Large intestine (tissue), 3 donors: Measurements from ENCODE around the gene PSMG4. TPM values are rescaled to one million over a fixed set of nuclear protein-coding genes. Genes with fewer than 3 reads are reported as not detected.

Experiments
- DNase-seq, 2 donors: peaks; one replicate each; pipeline versions ENCODE4 v3.0.0 to v3.0.0-alpha.2; 2013
- H3K27ac ChIP-seq: one replicate; pipeline ENCODE4 v1.5.1; 2013; ENCODE audit warnings: low read length
- H3K27me3 ChIP-seq: 2 replicates; pipeline ENCODE4 v1.6.1; 2013; ENCODE audit warnings: low read length; ENCODE audit not compliant: control insufficient read depth, insufficient read depth
- H3K36me3 ChIP-seq: 2 replicates; pipeline ENCODE4 v1.6.1; 2013; ENCODE audit warnings: low read length; ENCODE audit not compliant: control insufficient read depth, insufficient read depth
- H3K4me1 ChIP-seq: one replicate; pipeline ENCODE4 v1.6.1; 2013; ENCODE audit warnings: low read length; ENCODE audit not compliant: control insufficient read depth, insufficient read depth
- H3K4me3 ChIP-seq: one replicate; pipeline ENCODE4 v1.5.1; 2013; ENCODE audit warnings: low read length
- H3K9me3 ChIP-seq: one replicate; pipeline ENCODE4 v1.6.1; 2013; ENCODE audit warnings: mild to moderate bottlenecking, low read depth, low read length, moderate library complexity; ENCODE audit not compliant: control insufficient read depth
- WGBS: methylation state at CpG from one replicate; pipeline ENCODE4 v1.1.5; 2013; ENCODE audit warnings: low lambda C conversion rate; ENCODE audit not compliant: insufficient coverage; 5-methylcytosine and 5-hydroxymethylcytosine counted together
- polyA plus RNA-seq: library from polyadenylated mRNA; unstranded; fragments of 120-200 nt; gene quantifications from one replicate; pipeline ENCODE4 v1.2.1, GENCODE V29; 2013

The PSMG4 gene
- polyA plus RNA-seq, 1 donor, result 25.2 TPM

DNA sequence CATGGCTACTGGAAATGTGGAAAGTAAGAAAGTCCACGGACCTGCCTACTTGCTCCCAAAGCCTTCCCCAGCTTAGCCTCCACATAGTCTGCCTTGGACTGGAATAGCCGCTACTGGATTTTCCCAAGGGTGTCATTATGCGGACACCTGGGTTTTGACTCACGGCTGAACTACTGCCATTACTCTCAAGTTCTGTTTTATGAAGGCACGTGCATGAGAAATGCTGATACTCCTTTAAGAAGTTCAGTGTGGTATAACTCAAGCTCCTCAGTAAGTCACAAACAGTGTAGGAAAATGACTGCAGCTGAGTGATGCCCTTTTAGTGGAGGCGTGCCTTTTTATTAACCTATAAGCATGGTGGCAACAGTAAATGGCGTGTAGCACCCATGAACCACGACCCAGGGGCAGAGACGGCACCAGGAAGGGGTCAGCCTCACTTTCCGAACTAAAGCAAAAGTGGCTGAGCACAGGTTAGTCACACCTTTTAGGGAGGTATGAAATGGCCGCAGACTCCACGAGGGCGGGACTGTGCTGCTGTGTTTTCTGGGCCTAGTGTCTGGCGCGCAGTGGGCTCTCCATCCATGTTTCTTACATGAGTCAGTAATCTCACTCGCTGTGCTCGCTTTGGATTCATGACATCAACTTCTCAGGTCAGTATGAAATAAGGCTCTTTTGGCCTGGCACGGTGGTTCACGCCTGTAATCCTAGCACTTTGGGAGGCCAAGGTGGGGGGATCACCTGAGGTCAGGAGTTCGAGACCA is 23.9 kb downstream of the PSMG4 start:
- Histone ChIP-seq H3K36me3 (peaks cover 62% of the 10 kb centered on the region), H3K4me3 (no peak overlapping the region), H3K9me3 (peaks cover 4% of the 10 kb centered on the region), H3K4me1 (no peaks in the 10 kb centered on the region), H3K27me3 (no peaks in the 10 kb centered on the region), H3K27ac (no peak overlapping the region)
- DNase-seq, result no peak
- WGBS, result no CpG with 5 or more reads among the region's 20 CpGs

DNA sequence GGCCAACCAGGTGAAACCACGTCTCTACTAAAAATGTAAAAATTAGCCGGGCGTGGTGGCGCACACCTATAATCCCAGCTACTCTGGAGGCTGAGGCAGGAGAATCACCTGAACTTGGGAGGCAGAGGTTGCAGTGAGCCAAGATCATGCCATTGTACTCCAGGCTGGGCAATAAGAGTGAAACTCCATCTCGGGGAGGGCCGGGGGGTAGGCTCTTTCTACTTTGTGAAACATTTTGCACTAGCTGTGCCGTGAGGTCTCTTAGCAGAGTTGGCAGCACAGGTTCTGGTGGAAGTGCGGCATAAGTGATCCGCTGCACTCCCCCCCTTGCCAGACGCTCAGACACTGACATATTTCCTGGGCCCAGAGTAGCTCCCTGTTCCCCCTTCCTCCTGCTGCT is 24.5 kb downstream of the PSMG4 start:
- Histone ChIP-seq H3K4me3 (no peak overlapping the region), H3K9me3 (peaks cover 4% of the 10 kb centered on the region), H3K27me3 (no peaks in the 10 kb centered on the region), H3K4me1 (no peaks in the 10 kb centered on the region), H3K36me3 (peaks cover 60% of the 10 kb centered on the region), H3K27ac (no peak overlapping the region)
- no peak for DNase-seq
- no CpG with 5 or more reads among the region's 10 CpGs for WGBS

DNA sequence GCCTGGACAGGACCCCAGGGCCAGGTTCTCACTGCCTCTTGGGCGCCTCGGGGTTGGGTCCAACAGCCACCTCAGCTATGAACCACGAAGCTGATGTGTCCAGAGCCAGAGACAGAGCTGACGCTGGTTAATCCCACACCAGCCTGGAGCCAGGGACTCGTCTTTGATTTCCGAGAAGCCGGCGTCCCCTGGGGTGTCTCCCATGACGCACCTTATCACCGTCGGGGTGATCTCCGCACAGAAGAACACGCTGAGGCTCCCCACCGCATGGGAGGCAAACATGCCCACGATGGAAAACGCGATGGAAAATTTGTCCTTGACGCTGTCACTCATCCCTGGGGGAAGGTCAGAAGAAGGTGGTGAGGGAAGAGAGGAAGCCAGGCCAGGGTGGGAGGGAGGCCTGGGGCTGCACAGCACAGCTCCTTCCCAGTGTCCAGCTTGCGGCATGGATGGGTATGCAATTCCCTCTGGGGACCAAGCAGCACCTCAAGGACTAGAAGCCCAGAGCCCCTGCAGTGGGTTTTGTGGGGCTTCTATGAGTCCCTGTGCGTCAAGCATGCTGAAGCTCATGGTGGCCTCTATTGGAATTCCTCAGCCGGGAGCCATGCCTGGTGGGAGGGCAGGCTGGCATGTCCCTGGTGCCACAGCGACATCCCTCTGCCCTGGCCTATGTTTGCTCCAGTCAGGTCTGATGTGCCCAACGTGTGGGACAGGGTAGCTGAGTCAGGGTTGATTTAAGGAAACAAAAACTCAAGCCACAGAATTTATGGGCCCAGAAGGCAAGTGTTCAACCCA is 25.1 kb downstream of the PSMG4 start:
- no peak for DNase-seq

DNA sequence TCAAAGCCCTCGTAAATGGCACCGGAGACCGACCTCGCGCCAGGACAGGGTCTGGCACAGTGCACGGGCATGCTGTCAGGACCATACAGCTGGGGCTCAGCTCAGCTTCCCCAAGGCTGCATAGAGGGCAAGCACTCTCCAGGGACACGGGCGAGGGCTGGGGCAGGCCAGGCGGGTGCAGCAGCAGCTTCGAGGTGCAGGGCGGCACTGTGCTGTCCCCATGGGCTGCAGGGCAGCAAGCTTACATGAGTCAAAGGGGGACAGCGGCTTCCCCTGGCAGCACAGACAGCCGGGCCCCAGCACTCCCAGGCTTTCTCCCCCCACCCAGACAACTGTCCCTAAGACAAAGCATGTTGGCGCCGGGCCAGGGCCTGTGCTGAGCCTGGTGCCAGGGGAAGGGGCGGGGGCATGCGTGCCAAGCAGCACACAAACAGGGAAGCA is 25.7 kb downstream of the PSMG4 start:
- Histone ChIP-seq H3K9me3 (peaks cover 4% of the 10 kb centered on the region), H3K27ac (no peak overlapping the region), H3K36me3 (peaks cover 69% of the 10 kb centered on the region), H3K4me3 (no peak overlapping the region), H3K4me1 (no peaks in the 10 kb centered on the region), H3K27me3 (no peaks in the 10 kb centered on the region)
- no peak for DNase-seq
- no CpG with 5 or more reads among the region's 17 CpGs for WGBS

More for the DNA sequence above, 25.1 kb downstream of the PSMG4 start:
- WGBS, result 80% methylated on average over 1 of the region's 23 CpGs
- H3K4me1 ChIP-seq, result no peaks in the 10 kb centered on the region
- H3K27ac ChIP-seq, result no peak overlapping the region
- no peaks in the 10 kb centered on the region for H3K27me3 ChIP-seq
- H3K4me3 ChIP-seq, result no peak overlapping the region
- H3K9me3 ChIP-seq, result peaks cover 4% of the 10 kb centered on the region
- H3K36me3 ChIP-seq, result peaks cover 63% of the 10 kb centered on the region

DNA sequence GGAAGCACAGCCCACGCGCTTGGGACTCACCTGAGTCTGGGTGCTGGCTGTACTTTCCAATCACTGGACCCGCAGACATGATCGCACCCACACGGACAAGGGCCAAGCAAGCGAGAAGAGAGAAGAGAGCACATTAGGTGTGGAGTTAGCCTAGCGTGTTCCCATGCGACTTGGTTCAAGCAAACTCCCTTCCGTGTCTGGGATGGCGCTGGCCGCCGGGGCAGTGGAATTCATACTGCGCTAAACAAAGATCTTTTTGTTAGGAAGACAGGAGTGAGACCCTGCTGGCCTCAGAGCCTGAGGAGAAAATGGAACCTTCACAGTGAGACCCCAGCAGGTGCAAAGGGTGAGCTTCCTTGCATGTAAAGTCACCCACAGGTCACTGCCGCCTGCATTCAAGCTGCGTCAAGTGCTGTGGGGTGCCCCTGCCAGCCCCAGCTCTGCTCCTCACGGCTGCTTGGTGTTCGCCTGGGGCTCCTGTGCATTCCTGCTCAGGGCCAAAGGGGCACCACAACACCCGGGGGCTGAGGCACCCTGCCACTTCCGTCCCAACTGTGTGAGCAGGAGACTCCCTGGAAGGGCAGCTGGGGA is 26.4 kb downstream of the PSMG4 start:
- Histone ChIP-seq H3K27ac (no peak overlapping the region), H3K9me3 (peaks cover 4% of the 10 kb centered on the region), H3K4me3 (no peak overlapping the region), H3K36me3 (peaks cover 75% of the 10 kb centered on the region), H3K4me1 (no peaks in the 10 kb centered on the region), H3K27me3 (no peaks in the 10 kb centered on the region)
- no CpG with 5 or more reads among the region's 19 CpGs for WGBS
- DNase-seq, result no peak

DNA sequence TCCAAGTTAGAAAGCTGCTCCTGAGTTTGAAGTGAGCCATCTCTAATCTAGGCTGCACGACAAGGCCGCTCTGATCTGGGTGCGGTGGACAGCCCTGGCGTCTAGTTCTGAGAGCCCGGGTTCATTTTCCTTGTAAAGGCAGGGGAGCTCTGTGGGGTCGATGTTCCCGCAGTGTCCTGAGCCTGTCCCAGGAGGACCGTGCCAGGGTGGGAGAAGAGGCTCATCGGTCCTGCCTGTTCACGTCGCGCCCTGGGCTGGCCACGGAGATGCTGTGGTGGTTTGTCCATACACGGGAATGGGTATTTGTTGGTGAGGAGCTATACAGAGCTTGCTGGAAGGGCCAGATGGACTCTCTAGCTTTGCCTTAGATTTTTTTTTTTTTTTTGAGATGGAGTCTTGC is 27.0 kb downstream of the PSMG4 start:
- Histone ChIP-seq H3K4me3 (no peak overlapping the region), H3K27ac (no peak overlapping the region), H3K36me3 (peaks cover 80% of the 10 kb centered on the region), H3K9me3 (peaks cover 4% of the 10 kb centered on the region), H3K4me1 (no peaks in the 10 kb centered on the region), H3K27me3 (no peaks in the 10 kb centered on the region)
- DNase-seq, result no peak
- WGBS, result no CpG with 5 or more reads among the region's 14 CpGs

DNA sequence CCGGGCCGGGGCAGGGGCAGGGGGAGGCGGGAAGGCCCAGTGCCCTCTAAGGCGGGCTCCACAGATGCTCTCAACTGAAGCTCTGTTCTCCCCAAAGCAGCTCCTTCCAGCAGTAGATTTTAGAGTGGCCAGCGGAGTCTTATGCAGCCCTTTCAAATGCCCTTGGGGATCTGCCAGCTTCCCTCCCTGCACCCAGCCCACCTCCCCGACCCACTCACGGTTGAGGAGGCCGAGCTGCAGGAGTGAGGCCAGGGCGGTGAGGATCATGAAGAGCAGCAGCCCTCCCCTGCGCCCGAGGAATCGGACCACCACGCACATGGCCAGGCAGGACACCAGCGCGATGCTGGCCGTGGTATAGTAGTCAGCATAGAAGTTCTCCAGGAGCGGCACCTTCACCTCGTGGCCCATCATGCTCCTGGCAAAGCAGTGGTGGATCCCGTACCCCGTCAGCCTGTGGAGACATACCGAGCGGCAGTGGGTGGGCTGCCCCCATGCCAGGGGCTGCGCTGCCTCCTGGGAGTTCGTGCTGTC is 28.0 kb downstream of the PSMG4 start:
- Histone ChIP-seq H3K36me3 (peaks cover 81% of the 10 kb centered on the region), H3K4me1 (no peaks in the 10 kb centered on the region), H3K27ac (no peak overlapping the region), H3K4me3 (no peak overlapping the region), H3K9me3 (peaks cover 4% of the 10 kb centered on the region), H3K27me3 (no peaks in the 10 kb centered on the region)
- WGBS, result no CpG with 5 or more reads among the region's 24 CpGs
- no peak for DNase-seq

DNA sequence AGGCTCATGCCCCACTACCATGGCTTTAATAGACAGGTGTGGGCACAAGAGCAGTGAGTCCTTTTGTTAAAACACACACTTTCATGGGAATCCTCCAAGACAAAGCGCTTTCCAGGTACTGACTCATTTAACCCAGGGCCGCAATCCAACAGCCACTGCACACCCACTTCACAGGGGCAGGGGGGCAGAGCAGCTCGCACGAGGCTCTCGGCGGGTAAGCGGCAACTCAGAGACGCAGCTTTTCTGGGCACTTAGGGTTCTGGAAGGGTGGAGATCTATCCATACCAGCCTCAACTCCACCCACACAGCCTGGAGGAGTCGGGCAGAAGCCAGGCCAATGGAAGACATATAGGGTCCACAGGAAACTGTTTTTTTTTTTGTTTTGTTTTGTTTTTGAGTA is 28.6 kb downstream of the PSMG4 start:
- Histone ChIP-seq H3K27ac (no peak overlapping the region), H3K9me3 (peaks cover 4% of the 10 kb centered on the region), H3K4me1 (no peaks in the 10 kb centered on the region), H3K27me3 (no peaks in the 10 kb centered on the region), H3K4me3 (no peak overlapping the region), H3K36me3 (peaks cover 79% of the 10 kb centered on the region)
- no CpG with 5 or more reads among the region's 9 CpGs for WGBS
- DNase-seq, result no peak

DNA sequence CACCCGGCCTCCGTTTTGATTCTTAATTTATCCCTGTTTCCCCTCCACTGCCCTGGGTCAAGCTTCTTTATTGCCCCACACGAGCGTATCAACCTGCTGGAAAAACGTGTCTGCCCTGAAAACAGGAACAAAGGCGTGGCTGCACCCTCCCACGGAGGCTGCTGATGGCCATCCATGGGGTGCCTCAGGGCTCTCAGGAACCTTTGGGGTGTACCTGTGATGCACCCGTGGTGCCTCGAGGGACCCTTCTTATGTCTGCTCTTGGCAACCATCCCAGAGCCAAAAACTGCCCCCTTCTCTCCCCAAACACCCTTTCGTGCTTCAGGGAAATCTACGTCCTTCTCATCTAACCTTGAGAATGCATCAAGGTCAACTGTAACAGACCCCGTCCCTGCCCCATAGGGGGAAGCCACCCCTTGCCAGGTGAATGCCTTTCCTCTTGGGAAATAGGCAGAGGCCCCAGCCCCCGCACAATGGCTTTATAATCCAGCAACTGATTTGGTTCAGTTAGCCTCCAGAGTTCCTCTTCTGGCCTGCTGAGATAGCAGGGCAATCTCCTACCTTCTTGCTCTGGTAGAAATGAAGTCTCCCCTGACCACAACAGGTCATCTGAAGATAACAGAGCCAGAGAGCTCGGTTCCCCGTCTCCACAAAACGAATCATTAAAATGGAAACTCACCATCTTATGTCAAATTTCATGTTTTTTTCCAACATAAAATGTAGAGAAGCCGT is 29.4 kb downstream of the PSMG4 start:
- no peak for DNase-seq
- Histone ChIP-seq H3K9me3 (peaks cover 4% of the 10 kb centered on the region), H3K4me1 (no peaks in the 10 kb centered on the region), H3K36me3 (peaks cover 80% of the 10 kb centered on the region), H3K27ac (no peak overlapping the region), H3K4me3 (no peak overlapping the region), H3K27me3 (no peaks in the 10 kb centered on the region)
- WGBS, result 100% methylated on average over 1 of the region's 17 CpGs
